AG04450 (cell line): ENCODE measurements around the gene INAFM2. TPM values are rescaled to one million over a fixed set of nuclear protein-coding genes. Genes with fewer than 3 reads are reported as not detected.

Experiments
- CTCF ChIA-PET: fragments of 300-600, 350-600 bp; formaldehyde crosslinking; extraction: SDS; loops from one replicate; lab custom pipeline; 2022; ENCODE audit warnings: antibody characterized with exemption, inconsistent platforms; lab: Charles Lee
- POLR2A ChIA-PET: fragments of 350-600 bp; formaldehyde crosslinking; extraction: SDS; loops from one replicate; lab custom pipeline; 2021; ENCODE audit warnings: antibody characterized with exemption, inconsistent platforms; lab: Yijun Ruan, JAX
- DNase-seq: peaks from one replicate; pipeline ENCODE4 v3.0.0-alpha.2; 2011; ENCODE audit warnings: low read depth, low spot score
- H3K27ac ChIP-seq: one replicate; pipeline ENCODE4 v1.5.1; 2012; ENCODE audit warnings: low read depth, low read length, control low read depth
- H3K27me3 ChIP-seq: one replicate; pipeline ENCODE4 v1.6.0; 2012; ENCODE audit warnings: low read length; ENCODE audit not compliant: control insufficient read depth, insufficient read depth
- H3K4me3 ChIP-seq: 2 replicates; pipeline ENCODE4 v1.5.1; 2011; ENCODE audit warnings: mild to moderate bottlenecking, low read depth, low read length, control low read depth
- H3K9me3 ChIP-seq: 2 replicates; pipeline ENCODE4 v1.5.1; 2012; ENCODE audit warnings: low read length; ENCODE audit not compliant: control insufficient read depth, insufficient read depth
- polyA plus RNA-seq: library from polyadenylated mRNA; depleted of rRNA; stranded (reverse); fragments of >200 nt; gene quantifications from 2 replicates; pipeline ENCODE4 v1.2.3, GENCODE V29; 2011
- TF ChIP-seq, protein P1 (sequence below): IDR thresholded peaks from 2 replicates; pipeline ENCODE4 v1.5.1; 2011; ENCODE audit warnings: low read depth, low read length, control low read depth, inconsistent platforms

The INAFM2 gene
- polyA plus RNA-seq, 1 experiment = 11.4 TPM

DNA sequence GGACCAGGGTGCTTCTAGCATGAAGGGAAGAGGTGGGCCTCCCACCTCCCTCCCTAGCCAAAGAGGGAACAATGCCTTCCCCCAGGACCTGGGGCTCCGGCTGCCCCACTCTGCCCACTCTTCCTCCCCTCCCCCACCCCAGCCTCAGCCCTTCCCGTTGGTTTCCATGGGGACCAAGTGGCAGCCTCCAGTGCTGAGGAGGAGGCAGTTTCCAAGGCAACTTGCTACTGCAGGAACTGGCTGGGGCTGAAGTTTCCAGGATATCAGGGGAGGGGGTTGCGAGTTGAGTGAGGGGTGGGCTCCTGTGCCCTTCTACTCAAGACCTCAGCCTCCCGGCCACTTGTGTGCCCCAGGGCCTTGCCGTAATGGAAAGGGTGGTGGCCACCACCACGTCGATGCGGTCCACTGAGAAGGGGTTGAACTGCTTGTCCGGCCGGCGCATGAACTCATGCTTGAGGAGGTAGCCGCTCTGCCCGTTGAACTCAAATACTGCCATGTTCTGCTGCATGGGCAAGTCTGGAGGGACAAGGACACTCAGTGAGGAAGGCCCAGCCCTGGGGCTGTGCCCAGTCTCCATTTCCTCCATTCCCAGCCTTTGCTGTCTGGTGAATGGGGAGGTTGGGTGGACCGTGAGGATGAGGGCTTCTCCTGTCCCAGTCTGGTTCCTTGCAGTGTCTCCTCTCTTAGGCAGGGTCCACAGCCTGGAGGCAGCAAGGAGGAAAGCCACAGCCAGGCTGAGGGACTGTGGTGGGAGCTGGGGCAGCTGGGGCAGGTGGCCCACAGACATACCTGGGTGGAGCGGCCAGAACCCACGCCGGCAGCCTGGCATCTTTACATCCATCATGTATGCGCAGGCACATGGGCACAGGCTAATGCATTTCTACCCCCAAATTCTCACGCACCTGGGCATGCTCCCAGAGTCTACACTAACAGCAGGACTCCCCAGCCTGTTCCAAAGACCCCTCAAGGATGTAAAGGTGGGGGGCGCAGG lies 29.3 kb upstream of the INAFM2 start:
- Histone ChIP-seq H3K27me3 (peaks cover 77% of the 10 kb centered on the region), H3K27ac (no peak overlapping the region), H3K4me3 (no peak overlapping the region), H3K9me3 (peaks cover 3% of the 10 kb centered on the region)
- POLR2A ChIA-PET = no interaction called here
- CTCF ChIA-PET = interaction anchor here (0.9 to 1.4 kb wide), 3 partner anchors 15 to 21 kb away, joined by 3 to 5 read pairs (median 4); no protein-coding TSS in a partner anchor
- TF ChIP-seq, protein P1, sequence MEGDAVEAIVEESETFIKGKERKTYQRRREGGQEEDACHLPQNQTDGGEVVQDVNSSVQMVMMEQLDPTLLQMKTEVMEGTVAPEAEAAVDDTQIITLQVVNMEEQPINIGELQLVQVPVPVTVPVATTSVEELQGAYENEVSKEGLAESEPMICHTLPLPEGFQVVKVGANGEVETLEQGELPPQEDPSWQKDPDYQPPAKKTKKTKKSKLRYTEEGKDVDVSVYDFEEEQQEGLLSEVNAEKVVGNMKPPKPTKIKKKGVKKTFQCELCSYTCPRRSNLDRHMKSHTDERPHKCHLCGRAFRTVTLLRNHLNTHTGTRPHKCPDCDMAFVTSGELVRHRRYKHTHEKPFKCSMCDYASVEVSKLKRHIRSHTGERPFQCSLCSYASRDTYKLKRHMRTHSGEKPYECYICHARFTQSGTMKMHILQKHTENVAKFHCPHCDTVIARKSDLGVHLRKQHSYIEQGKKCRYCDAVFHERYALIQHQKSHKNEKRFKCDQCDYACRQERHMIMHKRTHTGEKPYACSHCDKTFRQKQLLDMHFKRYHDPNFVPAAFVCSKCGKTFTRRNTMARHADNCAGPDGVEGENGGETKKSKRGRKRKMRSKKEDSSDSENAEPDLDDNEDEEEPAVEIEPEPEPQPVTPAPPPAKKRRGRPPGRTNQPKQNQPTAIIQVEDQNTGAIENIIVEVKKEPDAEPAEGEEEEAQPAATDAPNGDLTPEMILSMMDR = no peak
- no peak for DNase-seq

DNA sequence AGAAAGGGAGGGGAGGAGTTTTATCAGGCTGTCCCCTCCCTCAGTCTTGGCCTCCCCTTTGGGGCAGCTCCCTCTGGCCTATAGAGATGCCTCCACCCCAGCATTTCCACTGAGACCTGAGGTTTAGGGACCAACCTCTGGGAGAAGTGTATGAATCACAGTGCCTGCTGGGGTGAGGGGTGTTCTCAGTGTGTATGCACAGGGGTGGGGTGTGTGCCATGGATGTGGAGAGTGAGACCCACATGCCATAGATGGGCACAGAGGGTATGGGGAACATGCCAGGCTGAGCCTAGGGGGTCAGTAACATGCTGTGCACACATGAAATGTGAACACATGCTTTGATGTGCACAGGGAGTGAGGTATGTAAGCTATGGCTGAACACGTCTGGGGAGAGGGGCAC lies 28.2 kb upstream of the INAFM2 start:
- ChIA-PET POLR2A (no interaction called here), CTCF (interaction anchor here (0.9 to 1.2 kb wide), 2 partner anchors 17 to 22 kb away, joined by 3 to 5 read pairs; no protein-coding TSS in a partner anchor)
- TF ChIP-seq, protein P1 = no peak
- Histone ChIP-seq H3K27ac (no peak overlapping the region), H3K4me3 (no peak overlapping the region), H3K27me3 (peaks cover 76% of the 10 kb centered on the region), H3K9me3 (peaks cover 8% of the 10 kb centered on the region)
- DNase-seq = no peak

DNA sequence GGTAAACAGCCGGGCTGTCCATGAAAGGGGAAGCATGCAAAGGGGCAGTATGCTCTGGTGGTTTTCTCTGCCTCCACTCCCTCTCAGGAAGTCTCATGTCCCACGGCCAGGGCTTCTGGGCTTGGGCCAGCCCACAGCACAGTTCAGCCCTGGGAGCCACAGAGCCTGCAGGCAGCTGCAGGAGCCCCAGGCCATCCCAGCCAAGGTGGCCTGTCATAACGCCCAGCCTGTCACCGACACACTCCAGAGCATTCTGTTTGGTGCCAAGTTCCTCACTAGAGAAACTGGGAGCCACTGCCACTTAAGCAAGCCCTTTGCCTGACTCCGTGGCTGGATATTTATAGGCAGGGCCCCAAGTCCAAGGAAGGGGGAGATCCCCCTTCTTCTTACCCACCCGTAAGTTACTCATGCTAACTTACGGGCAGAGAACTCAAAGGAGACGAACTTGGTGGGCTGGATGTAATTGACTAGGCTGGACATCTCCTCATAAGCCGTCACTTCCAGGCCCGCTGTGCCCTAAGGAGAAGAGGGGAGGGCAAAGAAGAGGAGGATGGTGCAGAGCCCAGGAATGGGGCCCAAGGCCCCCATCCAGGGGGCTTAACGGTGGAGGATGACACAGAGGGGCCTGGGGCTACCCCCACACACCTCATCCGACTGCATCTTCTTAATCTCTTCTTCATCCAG lies 27.5 kb upstream of the INAFM2 start:
- no peak overlapping the region for H3K4me3 ChIP-seq
- peaks cover 12% of the 10 kb centered on the region for H3K9me3 ChIP-seq
- H3K27ac ChIP-seq = no peak overlapping the region
- DNase-seq = no peak
- POLR2A ChIA-PET = no interaction called here
- H3K27me3 ChIP-seq = peaks cover 80% of the 10 kb centered on the region
- CTCF ChIA-PET = interaction anchor here (0.6 to 1.2 kb wide), 2 partner anchors 17 to 79 kb away, joined by 4 read pairs; no protein-coding TSS in a partner anchor
- TF ChIP-seq, protein P1 = no peak

DNA sequence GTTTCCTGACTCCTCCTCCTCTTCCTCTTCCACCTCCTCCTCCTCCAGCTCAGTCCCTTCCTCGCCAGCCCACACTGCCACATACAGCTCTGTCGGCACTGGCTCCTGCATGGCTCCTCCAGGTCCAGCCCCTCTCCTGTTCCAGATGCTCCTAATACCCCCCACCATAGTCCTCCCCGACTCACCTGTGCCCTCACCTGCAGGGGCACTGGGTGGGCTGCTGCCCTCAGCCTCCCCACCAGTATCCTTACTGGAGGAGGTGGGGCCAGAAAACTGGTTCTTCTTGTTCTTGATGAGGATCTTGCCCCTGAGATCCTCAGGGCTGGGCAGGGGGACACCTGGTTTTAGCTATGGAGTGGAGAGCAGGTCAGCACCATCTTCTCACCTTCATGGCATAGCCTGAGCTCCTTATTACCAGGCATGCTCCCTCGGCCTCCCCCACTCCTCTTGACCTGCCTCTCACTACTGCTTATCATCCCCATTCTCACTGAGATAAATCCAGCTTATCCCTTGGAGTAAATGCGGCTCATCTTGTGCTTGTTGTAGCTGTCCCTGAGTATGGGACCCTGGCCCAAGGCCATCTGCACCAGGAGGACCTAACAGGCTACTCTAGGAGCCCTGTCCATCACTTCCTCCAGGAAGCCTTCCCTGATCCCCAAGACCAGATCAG lies 26.8 kb upstream of the INAFM2 start:
- Histone ChIP-seq H3K4me3 (no peak overlapping the region), H3K27ac (no peak overlapping the region), H3K9me3 (peaks cover 13% of the 10 kb centered on the region), H3K27me3 (peaks cover 83% of the 10 kb centered on the region)
- ChIA-PET CTCF (interaction anchor here (0.6 to 1.2 kb wide), 2 partner anchors 18 to 79 kb away, joined by 4 read pairs; no protein-coding TSS in a partner anchor), POLR2A (no interaction called here)
- TF ChIP-seq, protein P1 = no peak
- DNase-seq = no peak
